Measurements from ENCODE around the gene SCYL3.

Gene SCYL3

GRCh38 chr1:169890761-169891538 is 2.7 kb downstream of the SCYL3 start:
- 18% methylated on average over 3 of the region's 5 CpGs for WGBS (ENCODE audit: insufficient coverage)
- DNase-seq = peak; percentile 59 to 87 (median 80)
- H3K4me3 ChIP-seq (ENCODE audit: control insufficient read depth in 1 of 7, extremely low read depth in 1 of 7, insufficient read depth in 4 of 7, low read depth in 2 of 7, low read length in 6 of 7) = peak overlapping the region in 5 of 7 experiments; percentile 11 to 64 (median 38)

GRCh38 chr1:169889871-169890270 is 3.8 kb downstream of the SCYL3 start:
- Histone ChIP-seq H3K4me3 (ENCODE audit: control insufficient read depth in 1 of 7, extremely low read depth in 1 of 7, insufficient read depth in 4 of 7, low read depth in 2 of 7, low read length in 6 of 7) (no peak overlapping the region), H3K9me3 (ENCODE audit: control extremely low read depth in 1 of 5, control insufficient read depth in 4 of 5, insufficient read depth in 2 of 5, low read depth in 1 of 5, low read length in 4 of 5) (no peaks in the 10 kb centered on the region), H3K36me3 (ENCODE audit: control insufficient read depth in 4 of 4, insufficient read depth in 4 of 4, low read length in 3 of 4) (peaks cover 9 to 26% (median 17%) of the 10 kb centered on the region in 4 experiments), H3K4me1 (ENCODE audit: control extremely low read depth in 1 of 4, control insufficient read depth in 4 of 4, insufficient read depth in 4 of 4, low read length in 3 of 4) (peaks cover 27 to 32% (median 31%) of the 10 kb centered on the region in 4 experiments), H3K27me3 (replicated peaks in 2 of 5; ENCODE audit: control insufficient read depth in 4 of 5, insufficient read depth in 5 of 5, low read length in 4 of 5) (no peaks in the 10 kb centered on the region), H3K27ac (ENCODE audit: insufficient read depth in 1 of 2, low read depth in 1 of 2, low read length in 2 of 2, poor library complexity in 1 of 2, severe bottlenecking in 2 of 2) (peak overlapping the region; percentile 74 to 84)
- POLR2A ChIA-PET = no interaction called here
- no peak for DNase-seq
- CTCF ChIA-PET = interaction anchor here (1.2 kb wide), 1 partner anchor 11 kb away, joined by 3 read pairs; no protein-coding TSS in a partner anchor
- WGBS (ENCODE audit: insufficient coverage) = 94% methylated on average over 2 of the region's 2 CpGs

More at GRCh38 chr1:169890761-169891538, 2.7 kb downstream of the SCYL3 start:
- POLR2A ChIA-PET = interaction anchor here (1.0 kb wide), 1 partner anchor 15 kb away, joined by 3 read pairs; no protein-coding TSS in a partner anchor
- Histone ChIP-seq H3K27me3 (replicated peaks in 2 of 5; ENCODE audit: control insufficient read depth in 4 of 5, insufficient read depth in 5 of 5, low read length in 4 of 5) (no peaks in the 10 kb centered on the region), H3K9me3 (ENCODE audit: control extremely low read depth in 1 of 5, control insufficient read depth in 4 of 5, insufficient read depth in 2 of 5, low read depth in 1 of 5, low read length in 4 of 5) (no peaks in the 10 kb centered on the region), H3K27ac (ENCODE audit: insufficient read depth in 1 of 2, low read depth in 1 of 2, low read length in 2 of 2, poor library complexity in 1 of 2, severe bottlenecking in 2 of 2) (peak overlapping the region; percentile 74 to 84), H3K36me3 (ENCODE audit: control insufficient read depth in 4 of 4, insufficient read depth in 4 of 4, low read length in 3 of 4) (peaks cover 4 to 20% (median 15%) of the 10 kb centered on the region in 4 experiments), H3K4me1 (ENCODE audit: control extremely low read depth in 1 of 4, control insufficient read depth in 4 of 4, insufficient read depth in 4 of 4, low read length in 3 of 4) (peaks cover 27 to 33% (median 32%) of the 10 kb centered on the region in 4 experiments)
- CTCF ChIA-PET = interaction anchor here (1.0 kb wide), 1 partner anchor 11 kb away, joined by 3 read pairs; no protein-coding TSS in a partner anchor

- no peak for DNase-seq
- Histone ChIP-seq H3K4me1 (ENCODE audit: control extremely low read depth in 1 of 4, control insufficient read depth in 4 of 4, insufficient read depth in 4 of 4, low read length in 3 of 4) (peaks cover 12 to 22% (median 15%) of the 10 kb centered on the region in 4 experiments), H3K4me3 (ENCODE audit: control insufficient read depth in 1 of 7, extremely low read depth in 1 of 7, insufficient read depth in 4 of 7, low read depth in 2 of 7, low read length in 6 of 7) (no peak overlapping the region), H3K9me3 (ENCODE audit: control extremely low read depth in 1 of 5, control insufficient read depth in 4 of 5, insufficient read depth in 2 of 5, low read depth in 1 of 5, low read length in 4 of 5) (no peaks in the 10 kb centered on the region), H3K27ac (ENCODE audit: insufficient read depth in 1 of 2, low read depth in 1 of 2, low read length in 2 of 2, poor library complexity in 1 of 2, severe bottlenecking in 2 of 2) (no peak overlapping the region), H3K36me3 (ENCODE audit: control insufficient read depth in 4 of 4, insufficient read depth in 4 of 4, low read length in 3 of 4) (peaks cover 9 to 31% (median 19%) of the 10 kb centered on the region in 4 experiments), H3K27me3 (replicated peaks in 2 of 5; ENCODE audit: control insufficient read depth in 4 of 5, insufficient read depth in 5 of 5, low read length in 4 of 5) (no peaks in the 10 kb centered on the region)
- WGBS (ENCODE audit: insufficient coverage) = no CpG with 5 or more reads among the region's 2 CpGs
- ChIA-PET POLR2A (no interaction called here), CTCF (interaction anchor here (1.2 kb wide), 1 partner anchor 14 kb away, joined by 3 read pairs; no protein-coding TSS in a partner anchor)
These were observed 6.8 kb downstream of the SCYL3 start for GRCh38 chr1:169886931-169887330.

- POLR2A ChIA-PET = no interaction called here
- CTCF ChIA-PET = interaction anchor here (1.2 kb wide), 1 partner anchor 14 kb away, joined by 3 read pairs; no protein-coding TSS in a partner anchor
- peaks cover 11 to 36% (median 19%) of the 10 kb centered on the region in 4 experiments for H3K36me3 ChIP-seq (ENCODE audit: control insufficient read depth in 4 of 4, insufficient read depth in 4 of 4, low read length in 3 of 4)
These were observed 7.3 kb downstream of the SCYL3 start for GRCh38 chr1:169886422-169886821.

GRCh38 chr1:169885207-169885606 is 8.5 kb downstream of the SCYL3 start:
- Histone ChIP-seq H3K4me3 (ENCODE audit: control insufficient read depth in 1 of 7, extremely low read depth in 1 of 7, insufficient read depth in 4 of 7, low read depth in 2 of 7, low read length in 6 of 7) (no peak overlapping the region), H3K36me3 (ENCODE audit: control insufficient read depth in 4 of 4, insufficient read depth in 4 of 4, low read length in 3 of 4) (peaks cover 11 to 36% (median 19%) of the 10 kb centered on the region in 4 experiments), H3K27me3 (replicated peaks in 2 of 5; ENCODE audit: control insufficient read depth in 4 of 5, insufficient read depth in 5 of 5, low read length in 4 of 5) (no peaks in the 10 kb centered on the region), H3K9me3 (ENCODE audit: control extremely low read depth in 1 of 5, control insufficient read depth in 4 of 5, insufficient read depth in 2 of 5, low read depth in 1 of 5, low read length in 4 of 5) (no peaks in the 10 kb centered on the region), H3K4me1 (ENCODE audit: control extremely low read depth in 1 of 4, control insufficient read depth in 4 of 4, insufficient read depth in 4 of 4, low read length in 3 of 4) (peaks cover 0 to 4% (median 4%) of the 10 kb centered on the region in 4 experiments), H3K27ac (ENCODE audit: insufficient read depth in 1 of 2, low read depth in 1 of 2, low read length in 2 of 2, poor library complexity in 1 of 2, severe bottlenecking in 2 of 2) (no peak overlapping the region)
- 90% methylated on average over 1 of the region's 2 CpGs for WGBS (ENCODE audit: insufficient coverage)
- DNase-seq = no peak
- ChIA-PET POLR2A (no interaction called here), CTCF (no interaction called here)

More at GRCh38 chr1:169886422-169886821, 7.3 kb downstream of the SCYL3 start:
- H3K4me1 ChIP-seq (ENCODE audit: control extremely low read depth in 1 of 4, control insufficient read depth in 4 of 4, insufficient read depth in 4 of 4, low read length in 3 of 4) = peaks cover 7 to 17% (median 10%) of the 10 kb centered on the region in 4 experiments
- no peaks in the 10 kb centered on the region for H3K27me3 ChIP-seq (replicated peaks in 2 of 5; ENCODE audit: control insufficient read depth in 4 of 5, insufficient read depth in 5 of 5, low read length in 4 of 5)
- no peak overlapping the region for H3K4me3 ChIP-seq (ENCODE audit: control insufficient read depth in 1 of 7, extremely low read depth in 1 of 7, insufficient read depth in 4 of 7, low read depth in 2 of 7, low read length in 6 of 7)
- H3K9me3 ChIP-seq (ENCODE audit: control extremely low read depth in 1 of 5, control insufficient read depth in 4 of 5, insufficient read depth in 2 of 5, low read depth in 1 of 5, low read length in 4 of 5) = no peaks in the 10 kb centered on the region
- H3K27ac ChIP-seq (ENCODE audit: insufficient read depth in 1 of 2, low read depth in 1 of 2, low read length in 2 of 2, poor library complexity in 1 of 2, severe bottlenecking in 2 of 2) = no peak overlapping the region
- DNase-seq = no peak
- WGBS (ENCODE audit: insufficient coverage) = no CpG with 5 or more reads among the region's 1 CpG

- POLR2A ChIA-PET = no interaction called here
- H3K36me3 ChIP-seq (ENCODE audit: control insufficient read depth in 4 of 4, insufficient read depth in 4 of 4, low read length in 3 of 4) = peaks cover 11 to 36% (median 19%) of the 10 kb centered on the region in 4 experiments
- H3K4me3 ChIP-seq (ENCODE audit: control insufficient read depth in 1 of 7, extremely low read depth in 1 of 7, insufficient read depth in 4 of 7, low read depth in 2 of 7, low read length in 6 of 7) = no peak overlapping the region
- no peak for DNase-seq
- no peaks in the 10 kb centered on the region for H3K9me3 ChIP-seq (ENCODE audit: control extremely low read depth in 1 of 5, control insufficient read depth in 4 of 5, insufficient read depth in 2 of 5, low read depth in 1 of 5, low read length in 4 of 5)
- H3K4me1 ChIP-seq (ENCODE audit: control extremely low read depth in 1 of 4, control insufficient read depth in 4 of 4, insufficient read depth in 4 of 4, low read length in 3 of 4) = peaks cover 0 to 6% (median 2%) of the 10 kb centered on the region in 4 experiments
- H3K27me3 ChIP-seq (replicated peaks in 2 of 5; ENCODE audit: control insufficient read depth in 4 of 5, insufficient read depth in 5 of 5, low read length in 4 of 5) = no peaks in the 10 kb centered on the region
- CTCF ChIA-PET = no interaction called here
- H3K27ac ChIP-seq (ENCODE audit: insufficient read depth in 1 of 2, low read depth in 1 of 2, low read length in 2 of 2, poor library complexity in 1 of 2, severe bottlenecking in 2 of 2) = no peak overlapping the region
These were observed 9.1 kb downstream of the SCYL3 start for GRCh38 chr1:169884634-169885033.

- H3K27ac ChIP-seq (ENCODE audit: insufficient read depth in 1 of 2, low read depth in 1 of 2, low read length in 2 of 2, poor library complexity in 1 of 2, severe bottlenecking in 2 of 2) = no peak overlapping the region
- H3K9me3 ChIP-seq (ENCODE audit: control extremely low read depth in 1 of 5, control insufficient read depth in 4 of 5, insufficient read depth in 2 of 5, low read depth in 1 of 5, low read length in 4 of 5) = no peaks in the 10 kb centered on the region
- peaks cover 7 to 18% (median 8%) of the 10 kb centered on the region in 4 experiments for H3K4me1 ChIP-seq (ENCODE audit: control extremely low read depth in 1 of 4, control insufficient read depth in 4 of 4, insufficient read depth in 4 of 4, low read length in 3 of 4)
- H3K4me3 ChIP-seq (ENCODE audit: control insufficient read depth in 1 of 7, extremely low read depth in 1 of 7, insufficient read depth in 4 of 7, low read depth in 2 of 7, low read length in 6 of 7) = no peak overlapping the region
- ChIA-PET CTCF (no interaction called here), POLR2A (no interaction called here)
- DNase-seq = no peak
- no peaks in the 10 kb centered on the region for H3K27me3 ChIP-seq (replicated peaks in 2 of 5; ENCODE audit: control insufficient read depth in 4 of 5, insufficient read depth in 5 of 5, low read length in 4 of 5)
- peaks cover 11 to 34% (median 18%) of the 10 kb centered on the region in 4 experiments for H3K36me3 ChIP-seq (ENCODE audit: control insufficient read depth in 4 of 4, insufficient read depth in 4 of 4, low read length in 3 of 4)
- WGBS (ENCODE audit: insufficient coverage) = 93% methylated on average over 19 of the region's 20 CpGs
These were observed 11.6 kb downstream of the SCYL3 start for GRCh38 chr1:169882039-169882511.

All from common myeloid progenitor, CD34-positive (primary cell).